Measurements from ENCODE around the gene RAPGEF3.

The RAPGEF3 gene

GRCh38 chr12:47771304-47771703 is 12.6 kb upstream of the RAPGEF3 start:
- Histone ChIP-seq H3K27me3 (ENCODE audit: insufficient read depth, poor library complexity, severe bottlenecking) (no peaks in the 10 kb centered on the region), H3K27ac (replicated peaks) (no peak overlapping the region), H3K4me3 (replicated peaks; ENCODE audit: insufficient read depth, low read length) (no peak overlapping the region)
- TF ChIP-seq REST (IDR thresholded peaks at IDR 0.05; ENCODE audit: insufficient replicate concordance, low read depth) (no peak), POLR2AphosphoS5 (IDR thresholded peaks at IDR 0.05; ENCODE audit: low read depth) (no peak), GABPA (IDR thresholded peaks at IDR 0.05; ENCODE audit: low read depth) (no peak)
- no peak for DNase-seq (ENCODE audit: low read depth in 1 of 2, low spot score in 1 of 2)

- Histone ChIP-seq H3K4me3 (replicated peaks; ENCODE audit: insufficient read depth, low read length) (no peak overlapping the region), H3K27ac (replicated peaks) (no peak overlapping the region), H3K27me3 (ENCODE audit: insufficient read depth, poor library complexity, severe bottlenecking) (no peaks in the 10 kb centered on the region)
- DNase-seq (ENCODE audit: low read depth in 1 of 2, low spot score in 1 of 2), result peak; percentile 49 to 82
- TF ChIP-seq CTCF (IDR thresholded peaks at IDR 0.05; ENCODE audit: insufficient read depth, low read length), result no peak
- TF ChIP-seq GABPA (IDR thresholded peaks at IDR 0.05; ENCODE audit: low read depth), result no peak
- no peak for TF ChIP-seq REST (IDR thresholded peaks at IDR 0.05; ENCODE audit: insufficient replicate concordance, low read depth)
- TF ChIP-seq POLR2AphosphoS5 (IDR thresholded peaks at IDR 0.05; ENCODE audit: low read depth), result no peak
- TF ChIP-seq SPI1 (IDR thresholded peaks at IDR 0.05; ENCODE audit: borderline replicate concordance, low read depth), result no peak
These were observed 11.5 kb upstream of the RAPGEF3 start for GRCh38 chr12:47770086-47770726.

GRCh38 chr12:47769234-47770085 is 10.8 kb upstream of the RAPGEF3 start:
- Histone ChIP-seq H3K4me3 (replicated peaks; ENCODE audit: insufficient read depth, low read length) (no peak overlapping the region), H3K27ac (replicated peaks) (no peak overlapping the region), H3K27me3 (ENCODE audit: insufficient read depth, poor library complexity, severe bottlenecking) (no peaks in the 10 kb centered on the region)
- TF ChIP-seq POLR2AphosphoS5 (IDR thresholded peaks at IDR 0.05; ENCODE audit: low read depth), result no peak
- no peak for TF ChIP-seq REST (IDR thresholded peaks at IDR 0.05; ENCODE audit: insufficient replicate concordance, low read depth)
- TF ChIP-seq CTCF (IDR thresholded peaks at IDR 0.05; ENCODE audit: insufficient read depth, low read length), result no peak
- no peak for TF ChIP-seq SPI1 (IDR thresholded peaks at IDR 0.05; ENCODE audit: borderline replicate concordance, low read depth)
- no peak for TF ChIP-seq GABPA (IDR thresholded peaks at IDR 0.05; ENCODE audit: low read depth)
- no peak for DNase-seq (ENCODE audit: low read depth in 1 of 2, low spot score in 1 of 2)

Measured in HL-60 (cell line).